GM21786 (cell line): Measurements from ENCODE around the gene WDR18.
A peak's percentile ranks its signal among the peaks of the same experiment; 100 is the strongest.

Experiments
- ATAC-seq: cut with Tn5 transposase; IDR thresholded peaks from one replicate; pipeline ENCODE4 v1.9.1; 2021; ENCODE audit not compliant: unreplicated experiment

The WDR18 gene

DNA sequence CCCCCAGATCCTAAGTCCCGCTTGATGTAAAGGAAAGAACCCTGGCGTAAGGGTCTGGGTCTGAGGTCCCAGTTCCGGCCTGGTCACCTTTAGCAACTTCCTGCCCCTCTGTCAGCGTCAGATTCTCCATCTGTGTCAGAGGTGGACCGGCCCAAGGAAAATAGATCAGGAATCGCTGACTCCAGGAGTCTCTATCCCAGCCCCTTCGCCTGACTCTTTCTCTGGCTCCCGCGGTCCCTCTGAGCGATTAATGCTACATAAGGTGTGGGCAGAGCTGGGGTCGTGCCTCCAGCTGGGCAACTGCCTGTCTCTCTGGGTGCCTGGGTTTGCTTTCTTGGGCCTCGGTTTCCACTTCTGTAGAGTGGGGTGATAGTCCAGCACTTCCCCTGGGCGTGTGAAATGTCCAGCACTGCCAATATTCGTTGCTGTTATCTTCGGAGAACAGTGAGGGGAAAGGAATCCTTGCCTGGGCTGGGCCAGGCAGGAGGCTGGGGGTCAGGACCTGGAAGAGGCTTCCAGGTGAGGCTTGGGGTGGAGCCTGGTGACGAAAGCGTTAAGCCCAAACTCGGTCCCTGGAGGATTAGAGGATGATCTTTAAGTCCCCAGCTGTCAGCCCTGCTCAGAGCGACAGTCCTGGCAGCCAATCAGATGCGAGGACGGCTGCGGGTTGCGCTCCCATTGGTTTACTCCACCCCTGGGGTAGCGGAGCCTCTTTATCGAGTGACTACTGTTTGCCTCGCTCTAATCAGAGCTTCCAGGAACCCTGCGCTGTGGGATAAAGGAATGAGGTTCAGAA is 56.5 kb downstream of the WDR18 start:
- ATAC-seq: peak; percentile 42

DNA sequence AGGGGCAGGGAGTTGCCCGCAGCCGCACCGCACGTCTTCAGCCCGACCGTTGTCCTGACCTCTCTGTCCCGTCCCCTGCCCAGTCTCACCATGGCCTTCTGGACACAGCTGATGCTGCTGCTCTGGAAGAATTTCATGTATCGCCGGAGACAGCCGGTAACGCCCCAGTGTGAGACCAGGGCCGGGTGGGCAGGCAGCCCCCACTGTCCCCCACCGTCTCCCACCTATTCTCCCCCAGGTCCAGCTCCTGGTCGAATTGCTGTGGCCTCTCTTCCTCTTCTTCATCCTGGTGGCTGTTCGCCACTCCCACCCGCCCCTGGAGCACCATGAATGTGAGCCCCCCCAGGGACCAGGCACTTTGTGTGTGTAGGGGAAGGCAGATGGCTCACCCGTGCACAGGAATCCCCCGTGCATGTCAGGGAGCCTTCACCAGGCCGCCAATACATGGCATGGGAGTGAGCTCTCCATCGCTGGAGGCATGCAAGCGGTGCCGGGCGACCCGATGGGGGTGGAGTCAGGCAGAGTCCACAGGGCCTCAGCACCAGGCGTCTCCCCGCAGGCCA is 57.2 kb downstream of the WDR18 start:
- ATAC-seq: no peak

DNA sequence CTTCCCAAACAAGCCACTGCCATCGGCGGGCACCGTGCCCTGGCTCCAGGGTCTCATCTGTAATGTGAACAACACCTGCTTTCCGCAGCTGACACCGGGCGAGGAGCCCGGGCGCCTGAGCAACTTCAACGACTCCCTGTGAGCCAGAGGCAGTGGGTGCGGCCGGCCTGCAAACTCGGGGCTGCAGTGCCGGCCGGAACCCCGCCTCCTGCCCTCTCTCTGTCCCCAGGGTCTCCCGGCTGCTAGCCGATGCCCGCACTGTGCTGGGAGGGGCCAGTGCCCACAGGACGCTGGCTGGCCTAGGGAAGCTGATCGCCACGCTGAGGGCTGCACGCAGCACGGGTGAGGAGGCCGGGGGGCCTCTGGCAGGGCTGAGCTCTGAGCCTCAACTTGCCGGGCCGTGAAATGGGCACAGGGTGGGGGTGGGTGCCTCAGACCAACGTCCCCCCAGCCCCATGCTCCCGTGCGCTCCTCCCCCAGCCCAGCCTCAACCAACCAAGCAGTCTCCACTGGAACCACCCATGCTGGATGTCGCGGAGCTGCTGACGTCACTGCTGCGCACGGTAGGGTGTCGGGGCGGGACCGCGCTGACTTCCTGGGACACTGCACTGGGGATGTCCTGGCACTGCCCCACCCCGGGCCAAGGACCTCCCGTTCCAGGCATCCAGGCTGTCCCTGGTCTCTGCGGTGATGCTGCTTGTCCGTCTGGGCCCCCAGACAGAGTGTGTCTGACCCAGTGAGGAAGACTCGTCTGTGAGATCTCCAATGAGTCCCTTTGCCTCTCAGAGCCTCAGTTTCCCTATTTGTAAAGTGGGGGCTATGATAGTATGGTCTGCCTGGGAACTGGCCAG is 57.9 kb downstream of the WDR18 start:
- ATAC-seq: no peak

DNA sequence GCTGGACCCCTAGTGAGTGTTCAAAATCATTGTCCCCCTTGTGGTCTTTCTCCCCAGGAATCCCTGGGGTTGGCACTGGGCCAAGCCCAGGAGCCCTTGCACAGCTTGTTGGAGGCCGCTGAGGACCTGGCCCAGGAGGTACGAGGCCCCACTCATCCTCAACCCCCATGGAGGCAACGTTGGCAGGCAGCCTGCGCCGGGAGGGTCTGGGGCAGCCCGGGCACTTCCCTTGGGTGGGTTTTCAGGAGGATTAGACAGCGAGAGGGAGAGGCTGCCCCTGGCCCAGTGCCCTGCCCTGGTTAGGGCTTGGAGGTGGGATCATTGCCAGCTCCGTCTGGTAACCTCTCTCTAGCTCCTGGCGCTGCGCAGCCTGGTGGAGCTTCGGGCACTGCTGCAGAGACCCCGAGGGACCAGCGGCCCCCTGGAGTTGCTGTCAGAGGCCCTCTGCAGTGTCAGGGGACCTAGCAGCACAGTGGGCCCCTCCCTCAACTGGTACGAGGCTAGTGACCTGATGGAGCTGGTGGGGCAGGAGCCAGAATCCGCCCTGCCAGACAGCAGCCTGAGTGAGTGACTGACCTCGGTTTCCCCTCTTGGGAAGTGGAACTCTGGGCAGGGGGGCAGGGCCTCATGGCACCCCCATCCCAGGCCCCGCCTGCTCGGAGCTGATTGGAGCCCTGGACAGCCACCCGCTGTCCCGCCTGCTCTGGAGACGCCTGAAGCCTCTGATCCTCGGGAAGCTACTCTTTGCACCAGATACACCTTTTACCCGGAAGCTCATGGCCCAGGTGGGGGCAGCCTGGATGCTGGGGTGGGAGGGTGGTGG is 58.8 kb downstream of the WDR18 start:
- no peak for ATAC-seq
